Fibroblast of lung (primary cell): Measurements from ENCODE around the gene ZNF532. TPM values are rescaled to one million over a fixed set of nuclear protein-coding genes. Genes with fewer than 3 reads are reported as not detected.

Experiments
- DNase-seq, 2 donors: peaks; one replicate each; pipeline versions ENCODE4 v3.0.0 to v3.0.0-alpha.2; 2010; ENCODE audit warnings: low read depth in 2 of 2
- H2AFZ ChIP-seq: 2 replicates; pipeline ENCODE4 v1.5.1; 2012; ENCODE audit warnings: low read length, control low read depth, inconsistent platforms
- H3K27ac ChIP-seq: 2 replicates; pipeline ENCODE4 v1.5.1; 2011; ENCODE audit warnings: low read length, control low read depth; ENCODE audit not compliant: insufficient read depth
- H3K27me3 ChIP-seq: 2 replicates; pipeline ENCODE4 v1.5.1; 2011; ENCODE audit warnings: mild to moderate bottlenecking, low read length; ENCODE audit not compliant: control insufficient read depth, insufficient read depth
- H3K36me3 ChIP-seq: 2 replicates; pipeline ENCODE4 v1.5.1; 2011; ENCODE audit warnings: low read length; ENCODE audit not compliant: control insufficient read depth, insufficient read depth
- H3K4me1 ChIP-seq: 2 replicates; pipeline ENCODE4 v1.5.1; 2011; ENCODE audit warnings: low read length; ENCODE audit not compliant: control insufficient read depth, insufficient read depth; ENCODE audit errors: extremely low read depth
- H3K4me2 ChIP-seq: 2 replicates; pipeline ENCODE4 v1.5.1; 2011; ENCODE audit warnings: low read length, control low read depth; ENCODE audit not compliant: insufficient read depth; ENCODE audit errors: extremely low read depth
- H3K4me3 ChIP-seq, 4 experiments: fragments of 200-600 bp in 1 of 4; sonication (generic) in 1 of 4; replicated peaks in 1 of 4; 2 replicates each; pipeline ENCODE4 v1.5.1; 2011 to 2016; ENCODE audit warnings: low read length in 4 of 4, low read depth in 3 of 4, mild to moderate bottlenecking in 3 of 4, control low read depth in 2 of 4, inconsistent platforms in 1 of 4, mixed read lengths in 1 of 4; ENCODE audit not compliant: insufficient read depth in 1 of 4; ENCODE audit errors: control extremely low read depth in 1 of 4
- H3K79me2 ChIP-seq: 2 replicates; pipeline ENCODE4 v1.5.1; 2012; ENCODE audit warnings: mild to moderate bottlenecking, low read length, inconsistent platforms; ENCODE audit not compliant: control insufficient read depth, insufficient read depth
- H3K9ac ChIP-seq: 2 replicates; pipeline ENCODE4 v1.5.1; 2011; ENCODE audit warnings: mild to moderate bottlenecking, low read length, control low read depth; ENCODE audit not compliant: insufficient read depth
- H3K9me3 ChIP-seq: 2 replicates; pipeline ENCODE4 v1.5.1; 2012; ENCODE audit warnings: low read depth, low read length; ENCODE audit not compliant: control insufficient read depth, insufficient read depth
- H4K20me1 ChIP-seq: 2 replicates; pipeline ENCODE4 v1.5.1; 2011; ENCODE audit warnings: low read length; ENCODE audit not compliant: control insufficient read depth, insufficient read depth; ENCODE audit errors: extremely low read depth
- CTCF ChIP-seq, 2 donors: IDR thresholded peaks in 1 of 2; conservative IDR thresholded peaks in 1 of 2; 1 replicate in 1 of 2; 2 replicates in 1 of 2; pipeline ENCODE4 v1.5.1; 2011 to 2012; ENCODE audit warnings: low read length in 2 of 2, control low read depth in 1 of 2, inconsistent platforms in 1 of 2, low read depth in 1 of 2, mild to moderate bottlenecking in 1 of 2
- EZH2 ChIP-seq: IDR thresholded peaks from 2 replicates; pipeline ENCODE4 v1.5.1; 2012; ENCODE audit warnings: low read length, control low read depth, mild to moderate bottlenecking; ENCODE audit errors: missing control alignments
- polyA plus RNA-seq, 2 donors: library from polyadenylated mRNA; depleted of rRNA in 1 of 2; stranded (reverse) in 1 of 2; unstranded in 1 of 2; fragments of >200 nt; gene quantifications; 2 replicates each; pipeline ENCODE4 v1.2.1, GENCODE V29; 2011 to 2012; ENCODE audit warnings: missing spikeins in 1 of 2
- total RNA-seq: library from RNA; depleted of rRNA; stranded (reverse); fragments of >200 nt; gene quantifications from 2 replicates; pipeline ENCODE4 v1.2.1, GENCODE V29; 2014

ZNF532 gene
- total and polyA plus RNA-seq, 2 donors (not counting 1 experiment from before 2014, with no cell fraction given) = 57.3 to 64.6 TPM

DNA sequence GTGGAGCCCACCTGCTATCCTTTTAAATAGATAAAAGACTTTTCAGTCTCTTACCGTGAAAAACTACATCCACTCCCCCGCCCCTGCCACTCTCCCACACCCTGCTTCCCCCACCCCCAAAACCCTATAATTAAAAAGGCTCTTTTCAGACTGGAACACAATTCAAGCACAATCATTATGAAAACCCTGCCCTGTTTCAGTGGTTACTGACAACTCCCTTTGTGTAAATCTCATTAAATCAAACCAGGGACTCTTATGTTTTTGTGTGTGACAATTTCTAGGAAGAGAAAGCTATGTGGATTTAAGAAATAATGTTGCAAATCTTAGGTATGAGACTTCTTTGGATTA, 21.0 kb upstream of the ZNF532 start:
- H3K4me2 ChIP-seq = no peak overlapping the region
- no peak overlapping the region for H3K27ac ChIP-seq
- no peaks in the 10 kb centered on the region for H3K79me2 ChIP-seq
- no peak overlapping the region for H3K9ac ChIP-seq
- no peaks in the 10 kb centered on the region for H3K4me1 ChIP-seq
- no peak overlapping the region for H3K4me3 ChIP-seq
- H3K36me3 ChIP-seq = no peaks in the 10 kb centered on the region
- TF ChIP-seq CTCF (conservative IDR thresholded peaks at IDR 0.05 in 1 of 2, IDR thresholded peaks at IDR 0.05 in 1 of 2; ENCODE audit: low read depth in 1 of 2, low read length in 2 of 2) (no peak), EZH2 (no peak)
- no peak overlapping the region for H2AFZ ChIP-seq
- no peaks in the 10 kb centered on the region for H3K27me3 ChIP-seq
- H3K9me3 ChIP-seq = no peaks in the 10 kb centered on the region
- no peak for DNase-seq
- no peaks in the 10 kb centered on the region for H4K20me1 ChIP-seq

GRCh38 chr18:58844871-58845270, 19.8 kb upstream of the ZNF532 start:
- no peaks in the 10 kb centered on the region for H4K20me1 ChIP-seq
- no peaks in the 10 kb centered on the region for H3K79me2 ChIP-seq
- H3K36me3 ChIP-seq = no peaks in the 10 kb centered on the region
- no peak overlapping the region for H2AFZ ChIP-seq
- H3K27me3 ChIP-seq = no peaks in the 10 kb centered on the region
- no peaks in the 10 kb centered on the region for H3K4me1 ChIP-seq
- H3K9me3 ChIP-seq = no peaks in the 10 kb centered on the region
- TF ChIP-seq CTCF (conservative IDR thresholded peaks at IDR 0.05 in 1 of 2, IDR thresholded peaks at IDR 0.05 in 1 of 2; ENCODE audit: low read depth in 1 of 2, low read length in 2 of 2) = no peak
- DNase-seq = no peak
- no peak overlapping the region for H3K9ac ChIP-seq
- H3K4me2 ChIP-seq = no peak overlapping the region
- no peak overlapping the region for H3K4me3 ChIP-seq
- no peak overlapping the region for H3K27ac ChIP-seq

- Histone ChIP-seq H3K27ac (no peak overlapping the region), H3K79me2 (no peaks in the 10 kb centered on the region), H3K27me3 (no peaks in the 10 kb centered on the region), H3K9ac (no peak overlapping the region), H3K4me2 (no peak overlapping the region), H2AFZ (no peak overlapping the region), H4K20me1 (no peaks in the 10 kb centered on the region), H3K4me3 (no peak overlapping the region), H3K36me3 (no peaks in the 10 kb centered on the region), H3K4me1 (no peaks in the 10 kb centered on the region), H3K9me3 (no peaks in the 10 kb centered on the region)
- TF ChIP-seq CTCF (conservative IDR thresholded peaks at IDR 0.05 in 1 of 2, IDR thresholded peaks at IDR 0.05 in 1 of 2; ENCODE audit: low read depth in 1 of 2, low read length in 2 of 2) (no peak), EZH2 (no peak)
- DNase-seq = no peak
Observed at GRCh38 chr18:58845928-58846724, 18.6 kb upstream of the ZNF532 start.
